Activated T-cell treated with anti-CD3 and anti-CD28 coated beads, Interleukin-2, amount 50 U/mL, for 72 hours (primary cell): ENCODE results near the gene FER. TPM values are rescaled to one million over a fixed set of nuclear protein-coding genes. Genes with fewer than 3 reads are reported as not detected.
"Not testable (repeated sequence)": the region's sequence is repeated elsewhere in the genome, so short reads cannot be mapped to it uniquely, and the experiment has no call there.

Source experiments
- ATAC-seq, 2 donors: fragments of 150-1000 bp; cut with Tn5 transposase; replicated peaks in 1 of 2; 2 replicates each; pipeline ENCODE4 v1.10.0; 2021; ENCODE audit warnings: moderate library complexity in 2 of 2, mild to moderate bottlenecking in 1 of 2
- DNase-seq, 2 donors: peaks; one replicate each; pipeline ENCODE4 v3.0.0; 2021 to 2022; ENCODE audit warnings: mixed read lengths in 1 of 2
- H3K27ac Mint-ChIP-seq: one replicate; pipeline ENCODE4 v1.8.0; 2022; ENCODE audit warnings: mild to moderate bottlenecking, moderate library complexity, mixed read lengths
- H3K27me3 Mint-ChIP-seq: one replicate; pipeline ENCODE4 v1.8.0; 2022; ENCODE audit warnings: low read depth, mixed read lengths
- H3K36me3 Mint-ChIP-seq, 2 donors: one replicate each; pipeline ENCODE4 v1.8.0; 2022; ENCODE audit warnings: mixed read lengths in 2 of 2, mild to moderate bottlenecking in 1 of 2; ENCODE audit not compliant: insufficient read depth in 2 of 2
- H3K4me1 Mint-ChIP-seq: one replicate; pipeline ENCODE4 v1.8.0; 2022; ENCODE audit warnings: low read depth, mixed read lengths
- H3K4me3 Mint-ChIP-seq, 2 donors: one replicate each; pipeline ENCODE4 v1.8.0; 2022; ENCODE audit warnings: mild to moderate bottlenecking in 2 of 2, mixed read lengths in 2 of 2, moderate library complexity in 2 of 2
- H3K9me3 Mint-ChIP-seq, 2 donors: one replicate each; pipeline ENCODE4 v1.8.0; 2022; ENCODE audit warnings: mixed read lengths in 2 of 2
- total RNA-seq, 2 donors: library from RNA; stranded (reverse); gene quantifications; one replicate each; pipeline ENCODE4 v1.2.3, GENCODE V29; 2022

Gene FER
- total RNA-seq, 2 donors from 2014 or later = 12.8 to 15.5 TPM

DNA sequence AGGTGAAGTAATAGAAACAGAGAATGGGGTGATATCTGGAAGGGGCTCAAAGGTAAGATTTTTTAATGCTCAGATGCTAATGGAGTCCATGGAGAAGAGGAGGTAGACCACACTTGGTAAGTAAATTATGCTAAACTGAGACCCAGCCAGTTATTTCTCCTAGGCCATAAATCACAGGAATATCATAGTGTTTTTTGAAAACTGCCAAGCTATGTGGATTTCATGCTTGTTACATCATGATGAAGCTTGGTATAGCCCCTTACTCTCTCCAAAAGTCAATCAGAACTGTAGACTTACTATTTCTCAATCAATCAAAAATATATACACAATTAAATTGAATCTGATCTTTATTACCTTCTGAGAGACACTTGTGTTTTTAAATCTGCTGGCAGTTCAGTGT, 409.2 kb downstream of the FER start:
- no peaks in the 10 kb centered on the region for H3K4me1 Mint-ChIP-seq
- no peak for DNase-seq
- no peak for ATAC-seq
- H3K27ac Mint-ChIP-seq = no peak overlapping the region
- no peak overlapping the region for H3K4me3 Mint-ChIP-seq
- no peaks in the 10 kb centered on the region for H3K9me3 Mint-ChIP-seq
- no peaks in the 10 kb centered on the region for H3K27me3 Mint-ChIP-seq
- no peaks in the 10 kb centered on the region for H3K36me3 Mint-ChIP-seq

- H3K9me3 Mint-ChIP-seq = peaks cover 0 to 2% of the 10 kb centered on the region in 2 donors
- no peak for ATAC-seq
- no peaks in the 10 kb centered on the region for H3K36me3 Mint-ChIP-seq
- H3K4me3 Mint-ChIP-seq = no peak overlapping the region
- H3K4me1 Mint-ChIP-seq = no peaks in the 10 kb centered on the region
- H3K27ac Mint-ChIP-seq = no peak overlapping the region
- H3K27me3 Mint-ChIP-seq = no peaks in the 10 kb centered on the region
- DNase-seq = no peak
These were observed 412.8 kb downstream of the FER start for GRCh38 chr5:109160468-109160867.

GRCh38 chr5:109161914-109162683, 414.4 kb downstream of the FER start:
- H3K36me3 Mint-ChIP-seq = no peaks in the 10 kb centered on the region
- DNase-seq = no peak
- H3K27ac Mint-ChIP-seq = no peak overlapping the region
- peak in 1 of 2 donors; percentile 23 for ATAC-seq
- H3K4me3 Mint-ChIP-seq = no peak overlapping the region
- H3K4me1 Mint-ChIP-seq = no peaks in the 10 kb centered on the region
- H3K9me3 Mint-ChIP-seq = peaks cover 0 to 2% of the 10 kb centered on the region in 2 donors
- no peaks in the 10 kb centered on the region for H3K27me3 Mint-ChIP-seq

DNA sequence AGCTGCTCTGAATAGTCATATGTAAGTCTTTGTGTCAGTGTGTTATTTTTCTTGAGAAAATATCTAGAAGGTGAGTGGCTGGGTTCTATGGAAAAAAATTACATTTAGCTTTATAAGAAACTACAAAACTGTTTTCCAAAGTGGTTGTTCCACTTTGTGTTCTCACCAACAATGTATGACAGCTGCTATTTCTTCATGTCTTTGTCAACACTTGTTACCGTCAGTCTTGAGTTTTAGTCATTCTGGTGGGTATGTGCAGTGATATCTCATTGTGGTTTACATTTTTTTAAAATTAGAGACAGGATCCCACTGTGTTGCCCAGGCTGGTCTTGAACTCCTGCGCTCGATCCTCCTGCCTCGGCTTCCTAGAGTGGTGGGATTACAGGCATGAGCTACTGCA, 415.6 kb downstream of the FER start:
- Mint-ChIP-seq H3K4me1 (no peaks in the 10 kb centered on the region), H3K36me3 (no peaks in the 10 kb centered on the region), H3K27me3 (no peaks in the 10 kb centered on the region), H3K4me3 (no peak overlapping the region), H3K9me3 (peaks cover 0 to 2% of the 10 kb centered on the region in 2 donors), H3K27ac (no peak overlapping the region)
- no peak for ATAC-seq
- no peak for DNase-seq

DNA sequence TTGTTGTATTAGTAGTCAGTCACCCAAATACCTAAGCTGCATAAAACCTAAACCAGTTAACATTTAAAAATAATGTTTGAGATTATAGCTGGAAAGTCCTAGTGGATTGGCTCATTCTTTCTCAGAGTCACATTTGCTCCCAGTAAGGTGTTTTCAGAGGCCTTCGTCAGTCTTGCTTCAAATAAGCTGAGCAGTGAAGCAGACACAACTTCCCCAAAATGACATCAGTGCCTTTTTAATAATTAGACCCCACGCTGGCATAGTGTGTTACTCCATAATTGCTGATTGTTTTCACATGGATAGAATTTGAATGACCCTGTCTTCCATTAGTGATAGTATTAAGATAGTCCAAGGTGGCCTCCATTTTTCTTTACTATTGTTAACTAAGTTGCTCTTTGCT, 416.3 kb downstream of the FER start:
- H3K36me3 Mint-ChIP-seq = no peaks in the 10 kb centered on the region
- H3K27ac Mint-ChIP-seq = no peak overlapping the region
- H3K4me3 Mint-ChIP-seq = no peak overlapping the region
- H3K4me1 Mint-ChIP-seq = no peaks in the 10 kb centered on the region
- peaks cover 0 to 2% of the 10 kb centered on the region in 2 donors for H3K9me3 Mint-ChIP-seq
- ATAC-seq (no peak), DNase-seq (no peak)
- H3K27me3 Mint-ChIP-seq = no peaks in the 10 kb centered on the region

GRCh38 chr5:109167586-109167985, 419.9 kb downstream of the FER start:
- Mint-ChIP-seq H3K27ac (no peak overlapping the region), H3K9me3 (peaks cover 0 to 2% of the 10 kb centered on the region in 2 donors), H3K36me3 (no peaks in the 10 kb centered on the region), H3K4me1 (no peaks in the 10 kb centered on the region), H3K4me3 (no peak overlapping the region), H3K27me3 (no peaks in the 10 kb centered on the region)
- ATAC-seq (no peak), DNase-seq (no peak)

DNA sequence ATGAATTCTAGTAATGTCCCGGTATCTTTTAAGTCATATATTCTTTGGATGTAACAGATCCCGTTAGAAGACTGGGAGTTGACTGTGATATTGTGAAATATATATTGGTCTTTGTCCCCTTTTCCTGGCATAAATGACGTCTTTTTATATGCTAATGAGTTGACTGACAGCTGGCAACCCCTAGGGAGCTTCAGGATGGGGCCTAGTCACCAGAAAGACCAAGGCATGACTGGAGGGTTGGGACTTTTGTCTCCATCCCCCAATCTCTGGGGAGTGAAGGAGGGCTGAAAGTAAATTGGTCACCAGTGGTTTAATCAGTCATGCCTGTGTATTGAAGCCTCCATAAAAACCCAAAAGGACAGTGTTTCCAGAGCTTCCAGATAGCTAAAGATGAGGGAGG, 420.5 kb downstream of the FER start:
- no peak for DNase-seq
- Mint-ChIP-seq H3K27me3 (no peaks in the 10 kb centered on the region), H3K36me3 (no peaks in the 10 kb centered on the region), H3K27ac (no peak overlapping the region), H3K9me3 (peaks cover 0 to 2% of the 10 kb centered on the region in 2 donors), H3K4me1 (no peaks in the 10 kb centered on the region), H3K4me3 (no peak overlapping the region)
- ATAC-seq = no peak

- no peak for ATAC-seq
- H3K4me3 Mint-ChIP-seq = no peak overlapping the region
- no peaks in the 10 kb centered on the region for H3K27me3 Mint-ChIP-seq
- no peaks in the 10 kb centered on the region for H3K9me3 Mint-ChIP-seq
- H3K4me1 Mint-ChIP-seq = no peaks in the 10 kb centered on the region
- H3K36me3 Mint-ChIP-seq = no peaks in the 10 kb centered on the region
- DNase-seq = no peak
- no peak overlapping the region for H3K27ac Mint-ChIP-seq
These were observed 423.1 kb downstream of the FER start for GRCh38 chr5:109170629-109171350.

DNA sequence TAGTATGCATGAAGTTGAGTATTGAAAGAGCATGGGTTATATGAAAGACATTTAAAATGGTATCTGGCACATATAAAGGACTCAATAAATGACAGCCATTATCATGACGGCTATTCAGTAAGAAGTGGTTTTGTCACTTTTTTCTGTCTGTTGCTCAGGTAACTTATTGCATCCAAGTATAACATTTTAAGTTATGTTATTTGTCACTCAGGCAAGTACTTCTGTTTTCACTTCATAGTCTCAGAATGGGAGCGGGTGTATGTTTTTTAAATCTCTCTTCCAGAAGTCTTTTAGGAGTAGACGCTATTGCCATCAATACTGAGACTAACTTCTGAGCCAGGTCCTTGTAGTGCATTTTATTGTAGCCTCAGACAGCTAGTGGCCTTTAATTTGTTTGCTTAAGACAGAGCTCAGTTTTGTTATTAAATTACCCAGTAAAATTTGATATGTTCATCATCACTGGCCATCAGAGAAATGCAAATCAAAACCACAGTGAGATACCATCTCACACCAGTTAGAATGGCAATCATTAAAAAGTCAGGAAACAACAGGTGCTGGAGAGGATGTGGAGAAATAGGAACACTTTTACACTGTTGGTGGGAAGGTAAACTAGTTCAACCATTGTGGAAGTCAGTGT, 423.9 kb downstream of the FER start:
- H3K4me1 Mint-ChIP-seq, H3K27me3 Mint-ChIP-seq, H3K27ac Mint-ChIP-seq, H3K9me3 Mint-ChIP-seq, H3K36me3 Mint-ChIP-seq, ATAC-seq, DNase-seq, H3K4me3 Mint-ChIP-seq: not testable (repeated sequence)

GRCh38 chr5:109173036-109173794, 425.5 kb downstream of the FER start:
- no peak overlapping the region for H3K4me3 Mint-ChIP-seq
- no peaks in the 10 kb centered on the region for H3K9me3 Mint-ChIP-seq
- DNase-seq (no peak), ATAC-seq (no peak)
- H3K36me3 Mint-ChIP-seq = no peaks in the 10 kb centered on the region
- H3K27me3 Mint-ChIP-seq = no peaks in the 10 kb centered on the region
- H3K27ac Mint-ChIP-seq = no peak overlapping the region
- no peaks in the 10 kb centered on the region for H3K4me1 Mint-ChIP-seq

DNA sequence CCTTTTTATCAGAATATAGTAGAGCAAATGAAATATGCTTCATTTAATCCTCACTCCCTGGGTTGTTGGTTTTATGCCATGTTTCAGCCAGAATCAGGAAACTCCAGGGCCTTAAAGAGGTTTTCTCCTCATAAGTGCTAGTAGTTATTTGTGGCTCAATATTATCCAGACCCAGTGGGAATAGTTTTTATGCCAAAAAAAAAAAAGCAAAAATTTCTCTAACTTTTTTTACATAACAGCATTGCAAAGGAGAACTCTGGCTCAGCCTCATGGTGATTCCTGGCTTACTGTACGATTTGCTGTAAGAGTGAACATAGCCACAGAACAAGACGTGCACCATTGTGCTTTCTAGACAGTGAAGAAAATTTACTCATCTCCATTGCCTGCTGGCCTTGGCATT, 429.5 kb downstream of the FER start:
- no peaks in the 10 kb centered on the region for H3K4me1 Mint-ChIP-seq
- no peaks in the 10 kb centered on the region for H3K27me3 Mint-ChIP-seq
- no peaks in the 10 kb centered on the region for H3K9me3 Mint-ChIP-seq
- H3K4me3 Mint-ChIP-seq = no peak overlapping the region
- ATAC-seq (no peak), DNase-seq (no peak)
- no peak overlapping the region for H3K27ac Mint-ChIP-seq
- H3K36me3 Mint-ChIP-seq = peaks cover 0 to 2% of the 10 kb centered on the region in 2 donors

GRCh38 chr5:109177782-109178181, 430.1 kb downstream of the FER start:
- ATAC-seq (no peak), DNase-seq (no peak)
- Mint-ChIP-seq H3K27me3 (no peaks in the 10 kb centered on the region), H3K36me3 (peaks cover 0 to 2% of the 10 kb centered on the region in 2 donors), H3K4me3 (no peak overlapping the region), H3K4me1 (no peaks in the 10 kb centered on the region), H3K9me3 (no peaks in the 10 kb centered on the region), H3K27ac (no peak overlapping the region)

DNA sequence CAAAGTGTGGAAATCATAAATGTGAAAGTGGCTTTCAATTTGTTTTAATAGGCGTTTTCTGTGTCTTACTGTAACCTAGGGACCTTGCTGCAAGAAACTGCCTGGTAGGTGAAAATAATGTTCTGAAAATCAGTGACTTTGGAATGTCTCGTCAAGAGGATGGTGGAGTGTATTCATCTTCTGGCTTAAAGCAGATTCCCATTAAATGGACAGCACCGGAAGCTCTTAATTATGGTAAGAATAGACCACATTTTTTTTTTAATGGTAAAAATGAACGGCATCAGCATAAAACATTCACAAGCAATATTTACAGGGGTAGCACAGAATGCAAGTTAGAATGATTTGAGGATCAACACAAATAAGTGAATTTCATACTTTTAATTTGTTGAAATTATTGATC, 433.0 kb downstream of the FER start:
- Mint-ChIP-seq H3K4me3 (no peak overlapping the region), H3K27ac (no peak overlapping the region), H3K9me3 (no peaks in the 10 kb centered on the region), H3K27me3 (no peaks in the 10 kb centered on the region), H3K36me3 (peaks cover 0 to 2% of the 10 kb centered on the region in 2 donors), H3K4me1 (no peaks in the 10 kb centered on the region)
- ATAC-seq (no peak), DNase-seq (no peak)
